GM19025 (cell line): ENCODE results near the gene IGF2BP3.
"Not testable (repeated sequence)": the region's sequence is repeated elsewhere in the genome, so short reads cannot be mapped to it uniquely, and the experiment has no call there.

Experiments used
- ATAC-seq: cut with Tn5 transposase; IDR thresholded peaks from one replicate; pipeline ENCODE4 v1.9.1; 2021; ENCODE audit warnings: mild to moderate bottlenecking, low read depth, moderate library complexity; ENCODE audit not compliant: unreplicated experiment

Gene IGF2BP3

DNA sequence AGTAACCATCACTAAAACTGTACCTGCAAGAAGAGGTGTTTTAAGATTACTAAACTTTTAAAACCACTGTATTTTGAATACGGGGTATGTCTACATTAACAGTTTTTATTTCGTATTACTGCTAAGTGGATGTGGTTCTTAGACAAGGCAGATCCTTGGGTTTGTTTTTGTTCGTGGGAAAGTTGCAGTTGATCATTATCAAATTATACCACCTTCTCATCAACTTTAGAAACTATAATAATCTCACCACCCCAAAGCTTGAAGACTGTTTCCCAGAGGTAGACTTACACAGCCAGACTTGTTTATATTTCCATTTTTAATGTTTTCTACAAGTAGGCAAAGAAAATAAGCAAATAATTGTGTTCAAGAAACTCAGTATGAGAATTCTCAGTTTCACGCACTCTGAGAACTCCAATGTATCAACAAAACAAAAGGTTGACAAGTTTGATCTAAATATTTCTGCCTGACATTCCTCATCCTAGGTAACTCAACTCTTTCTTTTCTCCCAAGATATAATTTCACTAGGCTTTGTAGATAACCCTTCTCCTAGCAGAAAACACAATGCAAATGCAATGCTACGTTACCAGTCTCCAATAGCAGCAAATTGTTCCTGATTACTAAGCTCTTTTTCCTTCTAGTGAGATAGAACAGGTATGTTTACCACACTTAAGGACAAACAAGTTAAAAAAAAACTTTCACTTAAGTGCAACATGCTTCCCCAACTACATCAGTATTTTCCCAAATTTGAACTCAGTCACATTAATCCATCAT, 36.0 kb downstream of the IGF2BP3 start:
- ATAC-seq, result no peak

DNA sequence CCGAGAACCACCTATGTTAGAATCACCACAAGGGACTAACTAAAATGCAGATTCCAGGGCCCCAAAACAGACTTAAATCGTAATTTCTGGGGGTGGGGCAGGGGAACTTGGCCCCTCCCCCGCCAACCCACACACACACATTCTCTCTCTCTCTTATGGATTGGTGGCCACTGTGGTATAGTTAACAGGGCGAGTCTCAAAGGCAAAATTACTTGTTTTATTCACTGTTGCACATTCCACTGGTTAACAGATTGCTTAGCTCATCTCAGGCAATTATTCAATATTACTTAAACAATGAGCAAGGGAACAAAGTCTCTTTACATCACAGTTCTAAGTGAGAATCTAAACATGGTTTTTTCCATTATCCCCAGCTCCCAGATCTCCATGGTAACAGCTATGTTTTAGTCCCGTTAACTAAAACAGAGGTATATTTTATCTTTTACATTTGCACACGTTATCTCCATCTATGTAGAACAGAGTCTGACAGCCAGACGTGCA, 38.5 kb downstream of the IGF2BP3 start:
- no peak for ATAC-seq

DNA sequence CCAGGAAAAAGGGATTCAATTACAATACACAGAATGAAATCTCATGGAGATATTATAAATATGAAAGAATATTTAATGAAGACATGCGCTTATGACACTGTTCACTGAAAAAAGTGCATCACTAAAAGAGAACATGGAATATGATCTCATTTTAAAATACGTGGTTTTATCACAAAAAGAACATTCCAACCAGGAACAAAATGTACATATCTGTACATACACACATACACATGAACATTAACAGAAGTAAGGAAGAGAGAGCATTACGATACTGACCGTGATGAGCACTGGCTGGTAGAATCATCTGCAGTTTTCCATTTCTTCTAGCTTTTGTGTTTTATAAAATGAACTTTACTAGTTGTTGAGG, 39.4 kb downstream of the IGF2BP3 start:
- no peak for ATAC-seq

DNA sequence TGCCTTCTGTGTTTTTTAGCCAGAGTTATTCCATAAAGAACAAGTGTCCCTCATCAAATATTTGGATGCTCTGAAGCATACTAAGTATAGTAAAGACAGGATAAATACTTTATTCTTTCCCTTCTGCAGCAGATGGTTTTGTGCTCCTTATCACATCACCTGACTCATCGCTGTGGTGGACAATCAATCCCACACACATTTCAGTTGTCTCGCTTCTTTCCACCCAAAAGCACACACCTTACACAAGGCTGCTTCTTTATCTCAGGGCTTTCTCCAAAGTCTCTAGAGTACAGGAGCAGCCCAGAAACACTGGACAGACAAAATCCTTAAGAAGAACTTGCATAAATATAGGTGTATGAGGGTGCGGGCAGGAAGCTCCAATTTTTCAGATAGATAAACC, 43.4 kb downstream of the IGF2BP3 start:
- no peak for ATAC-seq

DNA sequence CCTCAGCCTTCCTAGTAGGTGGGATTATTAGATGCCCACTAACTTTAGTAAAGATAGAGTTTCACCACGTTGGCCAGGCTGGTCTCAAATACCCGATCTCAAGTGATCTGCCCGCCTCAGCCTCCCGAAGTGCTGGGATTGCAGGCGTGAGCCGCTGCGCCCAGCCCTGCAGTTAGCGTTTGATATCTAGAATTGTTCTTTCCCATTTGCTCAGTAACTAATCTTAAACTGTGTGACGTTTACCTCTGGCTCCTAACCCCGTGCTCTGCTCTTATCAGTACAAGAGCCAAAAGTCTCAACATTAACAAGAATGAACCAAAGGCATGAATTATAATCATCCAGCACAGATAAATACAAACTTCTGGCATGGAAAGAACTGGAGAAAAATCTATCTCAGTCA, 47.4 kb downstream of the IGF2BP3 start:
- ATAC-seq, result no peak

DNA sequence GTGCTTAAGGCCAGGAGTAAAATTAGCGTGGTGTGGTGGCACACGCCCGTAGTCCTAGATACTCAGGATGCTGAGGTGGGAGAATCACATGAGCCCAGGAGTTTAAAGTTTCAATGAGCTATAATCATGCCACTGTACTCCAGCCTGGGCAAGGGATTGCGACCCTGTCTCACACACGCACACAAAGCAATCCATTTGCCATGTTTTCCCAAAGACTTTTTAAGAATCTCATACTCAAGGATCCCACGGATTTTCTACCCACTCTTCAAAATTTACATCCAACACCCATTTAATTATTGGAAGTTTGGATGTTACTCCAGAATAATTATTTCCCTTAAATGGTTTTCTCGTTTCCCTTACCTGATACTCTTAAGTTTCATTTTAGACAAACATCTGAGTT, 47.9 kb downstream of the IGF2BP3 start:
- ATAC-seq, result no peak

DNA sequence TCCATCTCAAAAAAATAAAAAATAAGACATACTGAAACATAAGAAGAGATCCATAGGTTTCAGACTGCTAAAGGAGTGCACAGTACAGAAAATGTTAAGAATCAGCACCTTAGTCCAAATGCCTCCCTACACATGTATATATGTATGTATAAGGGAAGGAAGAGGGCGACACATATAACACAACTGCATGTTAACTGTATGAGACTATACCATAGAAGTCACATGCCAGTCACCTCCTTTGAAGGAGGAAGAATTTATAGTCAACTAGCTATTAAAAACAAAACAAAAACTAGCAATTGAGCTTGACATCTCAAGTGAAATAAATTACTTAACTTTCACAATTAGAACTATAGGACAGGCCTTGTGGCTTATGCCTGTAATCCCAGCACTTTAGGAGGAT, 50.4 kb downstream of the IGF2BP3 start:
- no peak for ATAC-seq

DNA sequence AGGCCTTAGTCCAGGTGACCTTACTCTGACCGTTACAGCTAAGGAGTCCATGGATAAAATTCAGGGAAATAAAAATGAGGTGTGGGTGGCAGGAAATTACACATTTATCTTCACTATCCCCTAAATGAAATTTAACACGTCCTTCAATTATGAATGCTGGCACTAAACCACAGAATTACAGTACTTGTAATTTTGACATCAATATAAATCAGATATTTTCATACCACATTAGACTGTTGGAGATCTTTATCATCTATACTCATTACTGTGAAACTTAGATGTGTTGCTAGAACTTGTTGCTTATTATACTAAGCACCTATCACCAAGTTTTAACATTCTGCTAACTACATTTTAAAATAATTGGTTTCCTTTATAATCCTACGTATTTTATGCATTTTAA, 51.1 kb downstream of the IGF2BP3 start:
- no peak for ATAC-seq

DNA sequence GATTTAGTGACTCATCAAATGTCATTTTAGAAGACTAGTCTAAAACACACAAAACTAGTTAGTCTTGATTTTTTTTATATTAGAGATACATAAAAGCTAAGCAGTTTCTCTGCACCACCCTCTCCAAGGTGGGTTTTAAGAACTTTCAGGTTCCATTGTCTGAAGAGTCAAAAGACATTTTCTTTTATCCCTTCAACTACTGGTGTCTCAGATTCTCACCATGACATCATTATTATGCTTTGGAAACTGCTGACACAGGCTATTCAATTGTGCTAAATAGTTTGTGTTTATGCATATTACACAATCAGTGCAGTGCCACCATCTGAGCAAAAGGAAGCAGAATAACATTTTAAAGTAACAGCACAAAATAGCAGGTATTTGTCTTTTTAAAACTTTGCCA, 52.2 kb downstream of the IGF2BP3 start:
- ATAC-seq, result no peak

DNA sequence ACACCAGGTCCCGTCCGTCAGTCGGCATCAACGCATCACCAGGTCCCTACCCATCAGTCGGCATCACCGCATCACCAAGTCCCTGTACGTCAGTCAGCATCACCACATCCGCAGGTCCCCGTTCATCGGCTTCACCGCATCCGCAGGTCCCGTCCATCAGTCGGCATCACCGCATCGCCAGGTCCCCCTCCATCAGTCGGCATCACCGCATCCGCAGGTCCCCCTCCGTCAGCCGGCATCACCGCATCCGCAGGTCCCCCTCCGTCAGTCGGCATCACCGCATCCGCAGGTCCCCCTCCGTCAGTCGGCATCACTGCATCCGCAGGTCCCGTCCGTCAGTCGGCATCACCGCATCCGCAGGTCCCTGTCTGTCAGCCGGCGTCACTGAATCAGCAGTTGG, 55.1 kb downstream of the IGF2BP3 start:
- no peak for ATAC-seq

DNA sequence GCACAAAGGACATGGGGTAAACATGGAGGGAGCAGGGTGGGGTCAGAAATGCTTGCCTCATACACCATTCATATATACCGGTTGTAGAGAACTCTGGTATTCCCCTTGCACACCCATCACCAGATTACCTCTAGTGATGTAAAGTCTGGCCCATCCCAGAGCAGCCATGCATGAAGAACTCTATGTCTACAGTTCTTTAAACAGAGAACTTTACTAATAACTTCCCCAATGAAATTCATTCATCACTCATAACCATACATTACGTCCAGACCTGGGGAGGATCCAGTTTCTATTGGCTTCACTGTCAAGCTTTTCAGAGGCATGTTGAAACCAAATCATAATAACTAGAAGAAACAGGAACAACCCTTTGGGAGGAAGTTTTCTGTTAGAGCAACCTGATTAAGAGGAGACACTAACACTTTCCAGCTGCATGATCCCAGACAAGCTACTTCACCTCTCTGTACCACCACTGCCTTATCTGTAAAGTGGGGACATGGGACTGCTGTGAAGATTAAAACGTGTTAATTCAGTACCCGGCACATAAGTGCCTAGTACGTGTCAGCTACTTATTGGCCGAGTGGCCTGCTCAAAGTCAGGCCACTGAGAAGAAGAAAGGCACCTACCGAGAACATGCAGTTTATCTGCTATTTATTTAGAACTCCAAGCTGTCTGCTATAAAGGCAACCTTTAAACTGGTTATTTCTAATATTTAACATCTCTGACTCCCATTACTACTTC, 59.7 kb downstream of the IGF2BP3 start:
- ATAC-seq, result peak; percentile 80

DNA sequence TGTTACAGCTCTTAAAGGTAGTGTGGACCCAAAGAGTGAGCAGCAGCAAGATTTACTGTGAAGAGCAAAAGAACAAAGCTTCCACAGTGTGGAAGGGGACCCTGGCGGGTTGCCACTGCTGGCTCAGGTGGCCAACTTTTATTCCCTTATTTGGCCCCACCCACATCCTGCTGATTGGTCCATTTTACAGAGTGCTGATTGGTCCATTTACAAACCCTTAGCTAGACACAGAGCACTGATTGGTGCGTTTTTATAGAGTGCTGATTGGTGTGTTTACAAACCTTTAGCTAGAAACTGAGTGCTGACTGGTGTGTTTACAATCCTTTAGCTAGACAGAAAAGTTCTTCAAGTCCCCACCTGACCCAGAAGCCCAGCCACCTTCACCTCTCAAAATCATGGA, 63.7 kb downstream of the IGF2BP3 start:
- ATAC-seq, result not testable (repeated sequence)

DNA sequence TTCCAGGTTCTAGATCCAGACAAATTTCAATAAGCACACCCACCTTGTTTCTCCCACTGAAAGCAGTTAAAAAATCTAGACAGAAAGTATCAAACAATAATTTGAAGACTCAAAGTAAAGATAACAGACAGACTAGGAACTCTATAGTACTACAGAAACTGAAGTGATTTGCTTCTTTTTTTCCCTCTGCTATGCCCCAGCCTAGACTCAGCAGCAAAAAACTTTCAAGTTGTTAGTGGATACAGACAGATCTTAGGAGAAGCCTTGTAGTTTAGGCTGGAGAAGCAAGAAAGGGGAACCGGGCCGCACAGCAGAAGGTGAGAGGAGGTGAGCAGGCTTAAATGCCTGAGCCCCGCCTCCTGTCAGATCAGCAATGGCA, 65.1 kb downstream of the IGF2BP3 start:
- no peak for ATAC-seq

DNA sequence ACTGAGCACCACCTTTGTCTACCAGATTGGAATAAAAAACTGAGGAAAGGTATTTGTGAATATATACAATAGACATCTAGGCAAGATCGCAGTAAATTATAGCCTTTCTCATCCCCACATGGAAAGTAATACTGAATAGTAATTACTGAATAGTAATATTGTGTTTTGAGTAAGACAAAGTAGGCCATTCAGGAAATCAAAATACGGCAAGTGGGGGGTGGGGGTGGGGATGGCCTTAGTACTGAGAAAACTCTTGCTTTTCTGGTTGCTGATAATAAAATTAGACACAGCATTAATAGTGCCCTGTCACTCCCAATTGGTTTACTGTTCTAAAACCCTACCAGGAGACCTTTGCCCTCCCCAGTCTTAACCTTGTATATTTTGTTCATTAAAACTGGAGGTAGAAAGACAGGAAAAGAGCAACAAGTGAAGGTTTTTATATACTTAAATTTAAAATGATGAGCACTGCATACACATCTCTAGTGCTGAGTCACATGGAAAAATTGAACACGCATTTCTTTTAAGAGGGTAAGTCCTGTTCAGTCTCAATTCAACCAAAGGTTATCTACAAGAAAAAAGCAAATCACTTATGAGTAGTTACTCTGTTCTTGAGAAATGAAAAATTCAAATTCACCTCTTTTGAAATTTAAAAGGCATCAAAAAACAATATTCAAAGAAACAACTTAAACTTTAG, 65.6 kb downstream of the IGF2BP3 start:
- no peak for ATAC-seq

DNA sequence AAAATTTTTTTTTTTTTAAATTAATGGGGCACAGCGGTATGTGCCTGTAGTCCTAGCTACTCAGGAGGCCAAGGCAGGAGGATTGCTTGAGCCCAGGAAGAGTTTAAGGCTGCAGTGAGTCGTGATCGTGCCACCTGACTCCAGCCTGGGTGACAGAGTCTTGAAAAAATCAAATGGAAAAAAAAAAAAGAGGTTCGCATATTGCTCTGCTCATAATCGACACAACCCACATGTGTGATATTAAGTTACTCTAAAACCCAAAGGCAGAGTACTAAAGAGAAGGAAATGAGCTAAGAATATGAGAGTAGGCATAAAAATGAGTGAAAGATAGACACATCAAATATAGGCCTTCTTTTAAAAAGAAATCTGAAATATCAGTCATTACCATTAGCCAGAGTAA, 66.3 kb downstream of the IGF2BP3 start:
- no peak for ATAC-seq

DNA sequence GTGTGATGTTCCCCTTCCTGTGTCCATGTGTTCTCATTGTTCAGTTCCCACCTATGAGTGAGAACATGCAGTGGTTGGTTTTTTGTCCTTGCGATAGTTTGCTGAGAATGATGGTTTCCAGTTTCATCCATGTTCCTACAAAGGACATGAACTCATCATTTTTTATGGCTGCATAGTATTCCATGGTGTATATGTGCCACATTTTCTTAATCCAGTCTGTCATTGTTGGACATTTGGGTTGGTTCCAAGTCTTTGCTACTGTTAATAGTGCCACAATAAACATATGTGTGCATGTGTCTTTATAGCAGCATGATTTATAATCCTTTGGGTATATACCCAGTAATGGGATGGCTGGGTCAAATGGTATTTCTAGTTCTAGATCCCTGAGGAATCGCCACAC, 72.2 kb downstream of the IGF2BP3 start:
- not testable (repeated sequence) for ATAC-seq

DNA sequence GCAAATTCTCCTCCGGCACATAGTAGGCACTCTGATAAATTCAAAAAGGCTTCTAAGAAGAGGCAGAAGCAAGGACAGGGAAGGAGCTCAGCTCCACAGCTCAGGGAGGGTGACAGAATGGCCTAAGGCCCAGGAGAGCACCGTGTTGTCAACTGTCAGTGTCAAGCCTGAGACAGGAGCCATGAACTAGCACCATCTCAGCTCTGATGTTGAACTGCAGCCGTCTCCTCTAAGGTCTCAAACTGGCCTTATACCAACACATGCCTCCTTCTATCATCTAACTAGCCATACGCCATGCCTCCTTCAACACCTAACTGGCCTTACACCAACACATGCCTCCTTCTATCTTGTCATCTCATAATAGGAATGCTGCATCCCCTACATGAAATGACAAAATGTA, 73.0 kb downstream of the IGF2BP3 start:
- no peak for ATAC-seq

DNA sequence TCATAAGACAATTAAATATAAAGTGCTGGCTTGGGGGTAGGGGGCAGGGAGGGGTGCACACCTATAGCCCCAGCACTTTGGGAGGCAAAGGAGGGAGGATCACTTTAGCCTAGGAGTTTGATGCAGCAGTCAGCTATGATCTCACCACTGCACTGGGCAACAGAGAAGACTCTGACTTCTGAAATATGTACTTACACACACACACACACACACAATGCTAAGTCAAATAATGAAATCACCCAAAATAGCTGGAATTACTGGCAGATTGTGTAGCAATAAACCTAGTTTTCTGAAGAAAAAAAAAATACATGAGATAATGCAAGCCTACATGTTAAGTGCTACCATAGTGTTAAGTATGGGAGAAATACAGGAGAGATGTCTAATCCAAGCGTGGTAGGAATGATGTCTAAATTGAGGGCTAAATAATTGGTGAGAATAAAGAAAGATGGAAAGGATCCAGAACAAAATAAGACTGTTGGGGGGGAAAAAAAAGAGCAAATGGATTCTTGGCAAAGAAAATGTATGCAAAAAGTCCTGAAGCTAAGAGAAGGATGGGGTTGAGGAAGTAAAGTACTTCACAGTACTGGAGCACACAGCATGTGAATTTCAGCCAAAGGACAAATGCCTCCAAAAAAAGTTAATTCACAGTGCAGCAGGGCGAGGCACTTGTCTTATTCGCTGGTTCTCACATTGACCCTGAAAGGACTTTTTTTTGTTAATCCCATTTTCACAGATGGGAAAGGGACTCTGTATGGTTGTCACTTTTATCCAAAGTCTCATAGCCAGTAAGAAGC, 73.9 kb downstream of the IGF2BP3 start:
- no peak for ATAC-seq

DNA sequence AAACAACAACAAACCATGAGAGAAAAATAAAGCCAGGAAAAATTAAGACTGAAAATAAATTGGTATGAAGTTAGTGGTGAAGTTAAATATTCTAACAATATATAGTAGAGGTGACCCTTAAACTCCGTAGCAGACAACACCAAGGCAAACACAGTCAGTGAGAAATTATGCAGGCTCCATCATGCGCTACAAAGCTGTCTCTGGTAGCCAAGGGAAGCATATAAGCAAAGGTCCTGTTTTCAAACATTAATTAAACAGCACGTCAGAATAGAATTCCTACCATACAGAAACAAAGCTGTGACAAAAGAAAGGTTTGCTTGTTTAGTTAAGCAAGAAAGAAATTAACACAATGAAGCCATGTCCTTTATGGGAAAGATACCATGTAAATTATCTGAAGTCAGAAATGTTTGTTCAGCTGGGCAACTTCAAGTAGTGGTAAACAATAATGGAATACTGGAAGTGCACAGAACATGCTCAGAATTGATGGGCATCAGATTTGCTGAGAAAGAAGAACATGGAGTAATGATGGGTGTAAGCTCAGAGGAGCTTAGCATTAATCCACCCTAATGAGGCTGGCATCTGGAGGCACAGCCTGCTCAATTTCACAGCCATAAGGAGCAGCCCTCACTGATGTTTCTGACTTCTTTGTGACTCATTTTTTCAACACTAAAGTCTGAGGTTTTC, 75.7 kb downstream of the IGF2BP3 start:
- no peak for ATAC-seq

DNA sequence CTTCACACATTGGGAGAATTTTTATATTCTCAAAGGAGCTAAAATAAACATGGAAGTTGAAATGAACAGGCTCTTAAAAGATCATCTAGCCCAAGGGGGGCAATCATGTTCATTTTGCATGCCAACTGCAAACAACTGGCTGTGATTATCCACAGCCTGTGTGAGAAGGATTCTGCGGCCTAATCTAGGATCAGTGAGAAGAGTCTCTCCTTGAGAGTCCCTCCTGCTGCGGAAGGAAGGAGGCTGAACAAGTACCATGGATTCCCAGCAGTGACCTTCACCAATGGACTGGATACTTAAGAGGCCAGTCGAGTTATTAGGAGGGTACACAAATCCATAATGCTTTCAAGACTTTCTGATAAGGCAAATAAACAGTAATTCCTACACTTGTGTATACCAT, 76.7 kb downstream of the IGF2BP3 start:
- no peak for ATAC-seq
